Gastrocnemius medialis (tissue), 4 donors: ENCODE results near the gene PGBD4. TPM values are rescaled to one million over a fixed set of nuclear protein-coding genes. Genes with fewer than 3 reads are reported as not detected.

Source experiments
- ATAC-seq, 2 donors: fragments of 150-250 bp; one replicate each; pipeline ENCODE4 v1.9.1; 2016
- DNase-seq, 2 donors: peaks; one replicate each; pipeline ENCODE4 v3.0.0-alpha.2; 2019
- H3K27ac ChIP-seq, 4 donors: fragments of 200-600 bp; sonication (generic); 1 replicate in 1 of 4; 2 replicates in 3 of 4; pipeline ENCODE4 v1.5.1; 2016 to 2018; ENCODE audit warnings: mild to moderate bottlenecking in 2 of 4, moderate library complexity in 1 of 4
- H3K27me3 ChIP-seq, 3 donors: fragments of 200-600 bp; sonication (generic) in 2 of 3; 1 replicate in 1 of 3; 2 replicates in 2 of 3; pipeline versions ENCODE4 v1.5.1 to v1.6.0; 2016 to 2019; ENCODE audit warnings: mild to moderate bottlenecking in 1 of 3, moderate library complexity in 1 of 3
- H3K36me3 ChIP-seq, 2 donors: fragments of 200-600 bp; sonication (generic) in 1 of 2; one replicate each; pipeline ENCODE4 v1.5.1; 2017 to 2018
- H3K4me1 ChIP-seq, 2 donors: fragments of 200-600 bp; sonication (generic) in 1 of 2; one replicate each; pipeline ENCODE4 v1.5.1; 2016 to 2017; ENCODE audit warnings: mild to moderate bottlenecking in 2 of 2
- H3K4me3 ChIP-seq, 4 donors: fragments of 200-600 bp; sonication (generic) in 3 of 4; 1 replicate in 1 of 4; 2 replicates in 3 of 4; pipeline ENCODE4 v1.5.1; 2016 to 2019; ENCODE audit warnings: mild to moderate bottlenecking in 2 of 4
- H3K9me3 ChIP-seq, 3 donors: fragments of 200-600 bp; sonication (generic) in 2 of 3; 1 replicate in 1 of 3; 2 replicates in 2 of 3; pipeline ENCODE4 v1.5.1; 2016 to 2019
- POLR2A ChIP-seq, 2 donors: fragments of 450-650 bp; IDR thresholded peaks; one replicate each; pipeline ENCODE4 v1.6.1; 2017; ENCODE audit warnings: antibody characterized with exemption in 2 of 2, mild to moderate bottlenecking in 2 of 2, moderate library complexity in 2 of 2
- in situ Hi-C, 4 donors: fragments of 200-750 bp; cut with MboI; loops; one replicate each; pipeline versions ENCODE4 v1.15.0 to v1.8.0; 2017; ENCODE audit warnings: low sequenced_read_pairs in 4 of 4
- intact Hi-C: fragments of 100-400 bp; cut with DNase I; formaldehyde crosslinking; loops from one replicate; pipeline ENCODE4 v1.15.1; 2023; ENCODE audit warnings: low total_unique reads
- total RNA-seq, 4 donors: library from RNA; depleted of rRNA; stranded (reverse); fragments of >200 nt; gene quantifications; one replicate each; pipeline versions ENCODE4 v1.1.0 to v1.2.3, GENCODE V29; 2016
- TF ChIP-seq, protein P1 (sequence below), 5 experiments: fragments of 450-650 bp in 3 of 5; fragments of 200-600 bp in 2 of 5; sonication (generic) in 2 of 5; IDR thresholded peaks in 4 of 5; conservative IDR thresholded peaks in 1 of 5; 1 replicate in 4 of 5; 2 replicates in 1 of 5; pipeline ENCODE4 v1.5.1; 2016 to 2019; ENCODE audit warnings: antibody characterized with exemption in 5 of 5, mild to moderate bottlenecking in 3 of 5, moderate library complexity in 3 of 5

The PGBD4 gene
- total RNA-seq, 4 donors from 2014 or later = 0.73 to 1.9 (median 1.2) TPM

DNA sequence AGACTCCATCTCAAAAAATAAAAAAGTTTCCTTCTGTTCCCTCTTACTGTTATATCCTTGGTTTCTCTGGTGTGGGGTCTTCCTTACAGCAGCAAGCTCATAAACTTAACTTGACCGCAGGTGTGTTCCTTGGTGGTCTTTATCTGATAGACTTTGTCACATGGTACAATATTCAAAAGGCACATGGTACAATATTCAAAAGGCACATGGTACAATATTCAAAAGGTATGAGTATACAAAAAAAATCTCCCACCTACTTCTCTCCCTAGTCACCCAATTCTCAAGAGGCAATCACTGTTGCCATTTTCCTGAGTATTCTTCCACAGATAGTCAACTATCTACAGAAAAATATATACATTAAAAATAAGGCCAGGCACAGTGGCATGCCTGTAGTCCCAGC lies 4.5 kb downstream of the PGBD4 start:
- no peaks in the 10 kb centered on the region for H3K27me3 ChIP-seq
- TF ChIP-seq, protein P1, sequence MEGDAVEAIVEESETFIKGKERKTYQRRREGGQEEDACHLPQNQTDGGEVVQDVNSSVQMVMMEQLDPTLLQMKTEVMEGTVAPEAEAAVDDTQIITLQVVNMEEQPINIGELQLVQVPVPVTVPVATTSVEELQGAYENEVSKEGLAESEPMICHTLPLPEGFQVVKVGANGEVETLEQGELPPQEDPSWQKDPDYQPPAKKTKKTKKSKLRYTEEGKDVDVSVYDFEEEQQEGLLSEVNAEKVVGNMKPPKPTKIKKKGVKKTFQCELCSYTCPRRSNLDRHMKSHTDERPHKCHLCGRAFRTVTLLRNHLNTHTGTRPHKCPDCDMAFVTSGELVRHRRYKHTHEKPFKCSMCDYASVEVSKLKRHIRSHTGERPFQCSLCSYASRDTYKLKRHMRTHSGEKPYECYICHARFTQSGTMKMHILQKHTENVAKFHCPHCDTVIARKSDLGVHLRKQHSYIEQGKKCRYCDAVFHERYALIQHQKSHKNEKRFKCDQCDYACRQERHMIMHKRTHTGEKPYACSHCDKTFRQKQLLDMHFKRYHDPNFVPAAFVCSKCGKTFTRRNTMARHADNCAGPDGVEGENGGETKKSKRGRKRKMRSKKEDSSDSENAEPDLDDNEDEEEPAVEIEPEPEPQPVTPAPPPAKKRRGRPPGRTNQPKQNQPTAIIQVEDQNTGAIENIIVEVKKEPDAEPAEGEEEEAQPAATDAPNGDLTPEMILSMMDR (IDR thresholded peaks at IDR 0.05 in 4 of 5, conservative IDR thresholded peaks at IDR 0.05 in 1 of 5) = no peak
- TF ChIP-seq POLR2A (IDR thresholded peaks at IDR 0.05) = no peak
- H3K36me3 ChIP-seq = no peaks in the 10 kb centered on the region
- no peaks in the 10 kb centered on the region for H3K9me3 ChIP-seq
- intact Hi-C loops (loop anchor here (10.0 kb wide), 1 partner anchor 478 kb away; the partner anchor contains the start of gene GOLGA8B), in situ Hi-C loops (loop anchor here in 2 of 4 donors (10.0 kb wide), 3 partner anchors 62 to 228 kb away; partner anchors contain the start of genes EMC4 (in 1 of the 2) and SLC12A6 (in 1 of the 2))
- no peak overlapping the region for H3K27ac ChIP-seq
- no peak for DNase-seq
- H3K4me3 ChIP-seq = no peak overlapping the region
- peaks cover 7% of the 10 kb centered on the region in 2 donors for H3K4me1 ChIP-seq
- no peak for ATAC-seq

DNA sequence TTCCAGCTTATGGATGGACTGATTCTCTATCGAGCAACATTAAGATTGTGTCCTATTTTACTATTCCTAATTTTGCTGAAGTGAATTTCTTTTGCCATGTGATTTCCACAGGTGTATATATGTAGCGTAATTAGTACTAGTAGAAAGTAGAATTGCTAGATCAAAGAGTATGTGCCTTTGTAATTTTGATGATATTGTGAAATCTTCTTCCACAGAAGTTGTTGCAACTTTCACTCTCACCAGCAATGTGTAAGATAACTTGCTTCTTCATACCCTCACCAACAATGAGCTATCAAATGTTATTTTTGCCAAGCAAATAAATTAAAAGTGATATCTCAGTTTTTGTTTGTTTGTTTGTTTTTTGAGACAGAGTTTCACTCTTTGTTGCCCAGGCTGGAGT lies 5.4 kb downstream of the PGBD4 start:
- TF ChIP-seq, protein P1 (IDR thresholded peaks at IDR 0.05 in 4 of 5, conservative IDR thresholded peaks at IDR 0.05 in 1 of 5) = no peak
- TF ChIP-seq POLR2A (IDR thresholded peaks at IDR 0.05) = no peak
- in situ Hi-C loops = loop anchor here in 2 of 4 donors (10.0 kb wide), 3 partner anchors 63 to 227 kb away; partner anchors contain the start of genes EMC4 (in 1 of the 2) and SLC12A6 (in 1 of the 2)
- H3K9me3 ChIP-seq = no peaks in the 10 kb centered on the region
- no peaks in the 10 kb centered on the region for H3K36me3 ChIP-seq
- no peak for ATAC-seq
- no peaks in the 10 kb centered on the region for H3K27me3 ChIP-seq
- no peak overlapping the region for H3K4me3 ChIP-seq
- no peak for DNase-seq
- intact Hi-C loops = loop anchor here (10.0 kb wide), 1 partner anchor 477 kb away; the partner anchor contains the start of gene GOLGA8B
- H3K27ac ChIP-seq = no peak overlapping the region
- H3K4me1 ChIP-seq = peaks cover 7% of the 10 kb centered on the region in 2 donors

DNA sequence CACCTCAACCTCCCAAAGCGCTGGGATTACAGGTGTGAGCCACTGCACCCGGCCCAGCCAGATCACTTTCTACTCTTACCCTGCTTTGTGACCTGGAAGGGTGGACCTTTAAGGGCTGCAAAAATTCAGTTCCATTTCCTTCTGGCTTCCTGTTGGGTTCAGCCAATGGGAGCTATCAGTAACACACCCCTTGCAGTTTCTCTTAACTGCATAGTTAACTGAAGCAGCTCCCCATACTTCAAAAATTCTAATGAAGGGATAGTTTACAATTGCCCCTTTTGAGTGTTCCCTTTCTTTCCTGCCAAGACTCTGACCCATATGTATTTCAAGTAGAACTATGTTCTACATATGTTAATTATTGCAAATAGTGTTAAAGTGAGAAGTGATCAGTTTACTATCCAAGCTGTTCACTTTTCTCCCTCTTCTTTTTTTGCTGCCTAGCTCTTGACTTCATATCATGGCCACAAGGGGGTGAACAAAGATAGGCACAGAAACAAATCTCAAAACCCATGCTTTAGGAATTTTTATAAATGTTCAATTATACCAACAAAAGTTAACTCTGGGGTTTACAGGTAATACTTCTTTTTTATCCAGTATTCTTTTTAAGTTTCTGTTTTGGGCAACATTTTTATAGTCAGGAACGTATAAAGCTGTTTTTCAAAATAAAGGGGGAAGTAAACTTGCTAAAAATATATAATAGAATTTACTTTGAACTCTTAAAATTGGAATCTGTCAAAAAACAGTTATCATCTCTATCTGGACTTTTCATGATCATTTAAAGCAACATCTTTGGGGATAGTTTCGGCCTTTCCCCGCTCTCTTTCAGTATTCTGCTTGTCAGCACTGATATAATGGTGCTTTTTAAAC lies 8.1 kb downstream of the PGBD4 start:
- no peak overlapping the region for H3K4me3 ChIP-seq
- H3K27me3 ChIP-seq = no peaks in the 10 kb centered on the region
- in situ Hi-C loops (loop anchor here in 2 of 4 donors (10.0 kb wide), 3 partner anchors 65 to 225 kb away; partner anchors contain the start of genes EMC4 (in 1 of the 2) and SLC12A6 (in 1 of the 2)), intact Hi-C loops (loop anchor here (10.0 kb wide), 1 partner anchor 475 kb away; the partner anchor contains the start of gene GOLGA8B)
- H3K9me3 ChIP-seq = no peaks in the 10 kb centered on the region
- TF ChIP-seq, protein P1 (IDR thresholded peaks at IDR 0.05 in 4 of 5, conservative IDR thresholded peaks at IDR 0.05 in 1 of 5) = peak in 1 of 5 experiments; percentile 14
- TF ChIP-seq POLR2A (IDR thresholded peaks at IDR 0.05) = no peak
- no peaks in the 10 kb centered on the region for H3K36me3 ChIP-seq
- no peaks in the 10 kb centered on the region for H3K4me1 ChIP-seq
- DNase-seq (no peak), ATAC-seq (no peak)
- H3K27ac ChIP-seq = no peak overlapping the region

DNA sequence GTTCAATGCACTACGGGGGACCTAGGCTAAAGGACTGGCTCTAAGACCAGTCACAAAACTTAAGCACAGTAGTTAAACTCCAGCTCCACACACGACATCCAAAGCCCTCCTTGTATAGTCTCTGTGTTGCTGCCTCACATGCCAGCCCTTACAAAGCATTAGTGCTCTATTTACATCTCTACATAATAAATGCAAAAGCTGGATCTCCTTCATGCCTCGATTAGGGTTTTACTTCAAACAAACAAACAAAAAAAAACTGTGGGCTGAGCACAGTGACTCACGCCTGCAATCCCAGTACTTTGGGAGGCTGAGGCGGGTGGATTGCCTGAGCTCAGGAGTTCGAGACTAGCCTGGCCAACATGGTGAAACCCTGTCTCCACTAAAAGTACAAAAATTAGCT lies 9.6 kb downstream of the PGBD4 start:
- no peak overlapping the region for H3K4me3 ChIP-seq
- in situ Hi-C loops = no loop called here
- ATAC-seq (no peak), DNase-seq (no peak)
- no peaks in the 10 kb centered on the region for H3K36me3 ChIP-seq
- no peak overlapping the region for H3K27ac ChIP-seq
- H3K4me1 ChIP-seq = no peaks in the 10 kb centered on the region
- H3K27me3 ChIP-seq = no peaks in the 10 kb centered on the region
- no peak for TF ChIP-seq POLR2A (IDR thresholded peaks at IDR 0.05)
- TF ChIP-seq, protein P1 (IDR thresholded peaks at IDR 0.05 in 4 of 5, conservative IDR thresholded peaks at IDR 0.05 in 1 of 5) = no peak
- no peaks in the 10 kb centered on the region for H3K9me3 ChIP-seq
- intact Hi-C loops = no loop called here
